Caki2 (cell line): ENCODE results near the gene ITGB2. TPM values are rescaled to one million over a fixed set of nuclear protein-coding genes. Genes with fewer than 3 reads are reported as not detected.

Source experiments
- DNase-seq: peaks from one replicate; pipeline ENCODE4 v3.0.0-alpha.2; 2015; ENCODE audit warnings: low read depth
- in situ Hi-C: cut with HindIII; loops from 2 replicates; pipeline ENCODE4 v1.10.0; 2016; ENCODE audit warnings: low sequenced_read_pairs, low pct_unique_long_range_greater_than_20kb, mixed read lengths
- total RNA-seq: library from RNA; depleted of rRNA; stranded (reverse); fragments of >200 nt; shearing (Covaris generic); gene quantifications from 2 replicates; pipeline ENCODE4 v1.2.3, GENCODE V29; 2014; ENCODE audit warnings: low replicate concordance; rRNA removed

The ITGB2 gene
- total RNA-seq: 11.9 and 12.5 TPM in 2 replicates

DNA sequence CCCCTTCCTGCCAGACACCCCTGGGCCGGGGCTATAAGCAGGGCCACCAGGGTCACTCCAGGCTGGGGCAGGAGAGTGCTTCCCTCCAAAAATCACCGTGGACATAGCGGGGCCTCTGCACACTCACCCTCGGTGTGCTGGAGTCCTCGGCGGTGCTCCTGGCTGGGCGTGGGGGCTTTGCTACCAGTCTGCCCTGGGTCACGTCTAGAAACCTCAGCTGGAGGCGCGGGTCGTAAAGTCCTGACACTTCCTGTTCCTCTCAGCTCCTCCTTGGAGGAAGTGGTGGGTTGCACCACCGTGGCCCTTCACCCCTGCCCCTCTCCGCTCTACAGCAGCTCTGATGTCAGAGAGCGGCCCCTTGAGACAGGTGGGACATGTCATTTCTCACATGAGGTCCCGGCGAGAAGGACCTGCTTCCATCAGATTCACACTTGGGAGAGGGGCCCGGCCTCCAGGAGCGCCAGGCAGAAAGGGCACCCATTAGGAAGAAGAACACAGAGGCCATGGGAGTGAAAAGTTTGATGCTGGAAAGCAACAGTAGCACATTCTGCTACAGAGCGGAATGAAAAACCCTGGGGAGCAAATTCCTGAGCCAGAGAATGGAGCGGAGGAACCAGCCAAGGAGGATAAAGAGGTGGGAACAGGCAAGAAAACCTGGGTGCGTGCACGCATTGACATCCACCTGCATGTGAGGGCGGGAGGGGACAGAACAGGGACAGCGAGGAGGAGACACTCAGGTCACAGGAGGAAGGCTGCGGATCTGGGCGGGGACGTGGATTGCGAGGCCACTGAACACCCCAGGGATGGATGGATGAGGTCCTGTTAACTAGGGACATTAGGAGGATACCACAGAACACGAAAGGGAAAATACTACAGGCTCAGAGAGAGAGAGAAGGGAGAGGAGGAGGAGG is at the start of gene ITGB2:
TSS of gene ITGB2 (minus strand) at position 206 of the 911 bp plus-strand sequence. CDS start 10,117 bp downstream, outside the sequence.
- DNase-seq: no peak
- in situ Hi-C loops: no loop called here

DNA sequence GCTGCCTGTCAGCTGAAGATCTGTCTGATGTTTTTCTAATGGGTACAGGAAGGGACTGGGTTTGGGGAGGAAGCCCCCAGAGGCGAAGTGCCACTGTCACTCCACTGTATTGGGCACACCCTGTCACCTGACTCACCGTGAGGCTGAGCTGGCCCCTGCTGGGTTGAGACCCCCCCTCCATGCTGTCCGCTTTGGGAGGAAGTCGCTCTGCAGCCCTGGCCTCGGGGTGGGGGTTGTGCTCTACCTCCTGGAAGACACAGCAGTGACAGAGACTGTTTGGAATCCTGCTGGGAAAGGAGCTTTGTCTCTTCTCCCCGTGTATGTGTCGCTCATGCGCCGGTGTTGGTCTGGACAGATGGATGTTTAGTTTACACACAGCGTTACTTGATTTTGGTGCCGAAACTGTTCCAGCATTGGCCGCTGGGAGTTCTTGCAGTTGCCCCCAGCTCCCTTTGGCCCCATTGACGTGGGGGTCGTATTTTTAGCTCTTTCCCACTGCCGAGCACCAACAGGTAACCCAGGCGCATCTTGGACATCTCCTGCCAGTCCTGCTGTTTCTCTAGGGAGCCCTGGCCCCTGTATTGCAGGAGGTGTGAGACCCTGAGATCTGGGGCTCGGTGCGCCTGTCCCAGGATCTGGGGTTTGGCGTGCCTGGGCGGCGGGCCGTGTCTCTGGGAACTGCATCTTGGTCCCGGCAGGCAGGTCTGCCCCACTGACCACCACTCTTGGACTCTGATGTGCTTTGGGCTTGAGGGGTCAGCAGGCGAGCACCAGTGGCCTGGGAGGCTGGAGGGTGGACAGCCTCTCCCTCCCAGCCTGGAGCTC is 49.4 kb upstream of the ITGB2 start:
- no peak for DNase-seq
- in situ Hi-C loops: no loop called here

DNA sequence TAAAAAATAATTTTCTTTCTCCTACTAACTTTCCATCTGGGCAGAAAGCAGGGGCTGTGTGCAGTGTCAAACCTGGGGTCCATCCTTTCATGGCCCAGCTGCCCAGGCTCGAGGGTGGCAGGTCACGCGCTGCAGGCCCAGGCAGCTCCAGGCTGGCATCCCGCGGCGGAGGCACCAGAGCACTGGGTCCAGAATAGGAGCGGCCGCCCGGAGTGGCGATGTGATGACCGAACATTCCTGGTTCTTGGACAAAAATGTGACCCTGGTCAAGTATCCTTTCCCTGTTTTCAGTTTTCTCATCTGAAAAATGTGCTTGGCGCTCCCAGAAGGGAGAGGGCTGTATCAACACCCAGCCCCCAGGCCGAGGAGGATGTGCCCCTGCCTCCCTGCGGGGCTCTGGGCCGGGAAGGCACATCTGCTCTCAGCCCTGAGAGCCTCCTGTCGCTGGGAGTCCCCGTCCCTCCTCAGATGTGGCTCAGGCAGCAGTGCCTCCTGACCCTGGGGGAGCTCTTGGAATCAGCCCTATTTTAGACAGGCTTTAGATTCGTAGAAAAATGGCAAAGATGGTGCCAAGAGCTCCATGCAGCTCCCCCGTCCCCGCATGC is 48.5 kb upstream of the ITGB2 start:
- in situ Hi-C loops: no loop called here
- DNase-seq: no peak

DNA sequence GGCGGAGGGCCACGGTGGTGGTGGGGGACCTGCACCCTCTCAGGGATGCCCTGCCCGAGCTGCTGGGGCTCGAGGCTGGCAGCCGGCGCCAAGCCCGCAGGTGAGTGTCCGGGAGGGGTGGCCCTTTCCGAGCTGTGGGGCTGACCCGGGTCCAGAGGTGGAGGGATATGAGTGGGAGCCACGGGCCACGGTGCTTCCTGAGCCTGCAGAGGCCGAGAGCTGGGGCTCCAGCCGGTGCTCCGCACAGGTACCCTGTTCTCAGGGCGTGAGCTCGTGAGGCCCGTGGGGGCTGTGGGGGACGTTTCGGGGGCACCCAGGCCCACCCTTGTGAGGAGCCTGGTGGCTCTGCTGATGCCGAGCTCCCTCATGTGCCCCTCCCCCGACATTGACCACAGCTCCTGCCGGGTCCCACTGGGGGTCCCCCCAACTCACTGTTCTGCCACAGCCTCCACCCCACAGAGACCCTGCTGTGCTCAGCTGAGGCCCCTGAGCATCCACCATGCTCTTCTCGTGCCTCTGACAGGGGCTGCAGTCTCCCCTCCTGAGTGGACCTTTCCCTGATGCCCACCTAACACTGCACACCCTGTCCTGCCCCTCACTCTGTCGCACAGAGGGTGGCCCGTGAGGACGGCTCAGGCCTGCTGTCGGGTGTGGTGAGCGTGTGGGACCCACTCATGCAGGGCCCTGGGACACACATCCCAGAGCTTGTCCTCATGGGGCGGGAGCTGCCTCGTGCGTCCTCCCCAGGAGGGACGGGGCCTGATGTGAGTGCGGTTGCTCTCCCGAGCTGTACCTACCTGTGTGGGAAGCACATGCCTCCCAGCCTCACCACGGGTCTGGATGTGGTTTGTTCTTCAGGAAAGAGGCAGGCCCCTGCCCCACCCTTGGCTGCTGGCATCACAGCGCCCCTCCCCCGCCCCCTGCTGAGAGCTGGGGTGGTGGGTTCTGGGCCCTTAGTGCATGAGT is 46.7 kb upstream of the ITGB2 start:
- no peak for DNase-seq
- in situ Hi-C loops: no loop called here

DNA sequence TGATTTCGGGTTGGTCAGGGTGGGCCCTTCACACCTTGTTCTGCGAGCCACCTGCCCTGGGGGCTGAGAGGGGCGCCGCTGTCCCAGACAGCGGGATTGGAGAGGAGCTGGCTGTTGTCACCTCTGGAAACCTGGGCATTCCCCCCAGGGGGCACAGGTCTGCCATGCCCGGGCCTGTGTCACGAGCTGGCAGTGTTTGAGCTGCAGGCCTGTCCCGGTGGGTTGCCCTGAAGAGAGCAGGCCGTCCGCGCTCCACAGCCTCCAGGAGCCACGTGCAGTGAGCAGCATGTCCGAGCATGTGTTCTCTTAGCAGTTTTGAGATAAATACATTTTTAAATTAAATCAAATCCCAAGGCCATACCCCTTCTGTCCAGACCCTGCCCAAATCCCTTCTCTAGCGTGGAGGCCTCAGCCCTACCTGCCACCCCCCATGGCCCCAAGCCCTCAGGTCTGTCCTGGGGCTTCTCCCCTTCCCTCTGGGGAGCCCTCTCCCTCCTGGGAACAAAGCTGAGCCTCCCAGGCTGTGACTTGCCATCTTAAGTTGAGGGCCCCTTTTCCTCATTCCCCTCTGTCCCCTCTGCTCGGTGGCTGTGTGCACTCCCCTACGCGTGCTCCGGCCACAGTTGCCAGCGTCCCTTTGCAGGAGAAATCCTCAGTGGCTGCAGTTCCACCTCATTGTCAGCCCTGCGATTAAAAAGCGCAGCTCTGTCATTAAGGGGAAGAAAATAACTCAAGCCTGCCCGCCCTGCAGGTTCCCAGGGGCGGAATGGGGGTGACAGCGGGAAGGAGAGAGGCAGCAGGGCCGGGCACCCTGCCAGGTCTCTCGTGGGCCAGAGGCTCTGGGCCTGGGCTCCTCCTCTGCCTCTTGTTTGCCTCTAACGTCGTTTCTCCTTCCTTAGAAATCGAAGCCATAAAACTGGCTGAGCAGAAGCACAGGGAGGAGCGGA is 45.7 kb upstream of the ITGB2 start:
- no peak for DNase-seq
- in situ Hi-C loops: no loop called here

DNA sequence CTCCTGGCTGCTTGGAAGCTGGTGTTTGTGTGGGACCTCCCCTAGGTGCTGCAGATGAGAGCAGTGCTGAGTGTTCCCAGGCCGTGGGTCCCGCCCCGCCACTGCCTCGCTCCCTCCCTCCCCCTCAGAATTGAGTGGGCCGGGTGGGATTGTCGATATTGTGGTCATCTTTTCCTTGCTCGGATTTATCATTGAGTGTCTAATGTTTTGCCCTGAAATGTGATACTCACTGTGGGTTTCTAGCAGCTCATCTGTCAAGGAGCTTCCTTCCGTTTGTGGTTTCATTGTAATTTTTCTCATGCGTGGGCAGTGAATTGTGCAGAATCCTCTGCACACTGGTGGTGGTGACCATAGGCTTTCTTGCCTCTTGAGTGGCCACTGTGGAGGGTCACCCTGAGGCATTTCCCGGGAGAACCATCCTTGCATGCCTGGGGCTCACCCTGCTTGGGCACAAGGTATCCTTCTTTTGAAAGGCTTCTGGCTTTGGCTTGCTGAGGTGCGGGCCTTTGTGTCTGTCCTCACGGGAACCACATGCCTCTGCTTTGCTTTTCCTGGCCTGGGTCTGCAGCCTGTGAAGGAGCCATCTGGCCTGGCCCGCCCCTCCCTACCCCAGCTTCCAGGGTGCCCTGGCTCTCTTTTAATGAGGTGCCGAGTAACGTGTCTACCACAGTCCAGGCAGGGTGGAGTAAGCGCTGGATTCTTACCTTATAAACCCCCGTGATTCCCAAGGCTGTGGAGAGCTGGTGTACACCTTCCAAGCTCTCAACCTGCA is 44.7 kb upstream of the ITGB2 start:
- in situ Hi-C loops: no loop called here

DNA sequence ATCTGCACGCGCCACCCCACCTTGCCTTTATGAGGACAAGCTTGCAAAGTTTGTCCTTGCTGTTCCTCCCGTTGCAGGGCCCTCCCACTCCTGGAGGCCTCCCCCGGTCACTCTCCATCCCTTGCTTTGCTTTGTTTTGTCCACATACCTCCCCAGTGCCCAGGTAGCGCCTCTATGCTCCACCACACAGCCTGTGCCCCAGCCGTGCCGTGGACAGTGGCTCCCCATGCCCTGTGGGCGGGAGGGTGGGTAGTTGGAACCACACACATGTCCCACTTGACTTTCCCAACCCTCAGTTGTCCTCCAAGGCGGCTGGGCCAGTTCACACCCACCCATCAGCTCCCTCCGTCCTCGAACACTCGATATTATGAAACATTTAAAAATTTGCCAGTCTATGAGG is 43.7 kb upstream of the ITGB2 start:
- in situ Hi-C loops: no loop called here
- DNase-seq: no peak

More for the DNA sequence above, 44.7 kb upstream of the ITGB2 start:
- DNase-seq: no peak

DNA sequence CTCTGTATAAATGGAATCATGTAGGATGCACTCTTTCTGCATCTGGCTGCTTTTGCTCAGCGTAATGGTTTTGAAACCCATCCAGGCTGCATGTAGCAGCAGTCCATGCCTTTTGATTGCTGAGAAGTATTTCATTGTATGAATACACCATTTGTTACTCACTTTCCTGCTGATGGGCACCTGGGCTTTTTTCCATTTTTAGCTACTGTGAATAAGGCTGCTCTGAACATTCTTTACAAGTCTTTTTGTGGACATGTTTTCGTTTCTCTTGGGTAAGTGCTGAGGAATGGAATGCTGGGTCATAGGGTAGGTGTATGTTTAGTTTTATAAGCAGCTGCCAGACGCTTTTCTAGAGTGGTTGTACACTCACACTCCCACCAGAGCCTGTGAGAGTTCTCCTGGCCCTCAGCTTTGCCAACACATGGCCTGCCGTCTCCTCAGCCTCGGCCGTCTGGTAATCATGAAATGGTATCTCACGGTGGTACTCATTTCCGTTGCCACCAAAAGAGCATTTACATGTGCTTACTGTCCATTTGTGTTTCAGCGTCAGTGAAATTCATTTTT is 41.8 kb upstream of the ITGB2 start:
- no peak for DNase-seq
- in situ Hi-C loops: no loop called here

DNA sequence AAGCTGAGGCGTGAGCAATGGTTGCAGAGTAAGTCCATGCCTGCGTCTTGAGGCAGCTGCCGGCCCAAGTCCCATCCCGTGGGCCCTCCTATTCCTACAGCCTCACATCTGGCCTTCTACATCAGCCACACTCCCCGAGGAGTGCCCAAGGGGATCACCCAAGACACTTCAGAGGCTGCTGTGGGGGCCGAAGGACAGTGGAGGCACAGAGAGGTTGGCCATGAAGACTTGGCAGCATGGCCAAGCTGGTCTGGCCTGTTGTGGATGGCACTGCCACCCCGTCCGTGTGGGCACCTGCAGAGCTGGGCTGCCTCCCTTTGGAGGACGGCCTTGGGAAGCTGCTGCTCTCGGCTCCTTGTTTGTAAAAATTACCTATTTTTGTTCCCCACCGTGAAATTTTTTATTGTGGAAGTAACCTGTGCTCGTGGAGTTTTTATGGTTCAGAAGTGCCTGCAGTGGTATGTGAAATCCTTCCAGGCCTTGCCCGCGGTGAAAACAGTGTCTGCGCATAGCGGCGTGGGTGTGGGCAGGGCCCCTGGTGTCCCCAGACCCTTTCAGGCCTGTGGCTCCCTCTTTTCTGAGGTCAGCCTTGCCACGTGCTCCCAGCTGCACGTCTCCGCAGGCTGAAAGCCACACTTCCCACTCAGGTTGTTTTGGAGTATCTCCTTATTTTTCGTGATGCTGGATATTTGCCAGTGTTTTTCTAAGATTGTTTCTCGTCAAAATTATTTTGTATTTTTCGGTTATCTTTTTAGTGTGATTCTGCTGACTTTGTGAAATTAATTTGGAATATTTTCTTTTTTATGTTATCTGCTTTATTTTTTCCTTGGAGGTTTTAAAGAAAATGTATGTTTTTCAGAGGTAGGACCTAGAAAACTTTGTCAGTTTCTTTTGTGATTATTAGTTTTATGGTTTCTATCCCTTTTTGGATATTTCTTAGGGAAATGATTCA is 39.7 kb upstream of the ITGB2 start:
- DNase-seq: no peak
- in situ Hi-C loops: no loop called here

DNA sequence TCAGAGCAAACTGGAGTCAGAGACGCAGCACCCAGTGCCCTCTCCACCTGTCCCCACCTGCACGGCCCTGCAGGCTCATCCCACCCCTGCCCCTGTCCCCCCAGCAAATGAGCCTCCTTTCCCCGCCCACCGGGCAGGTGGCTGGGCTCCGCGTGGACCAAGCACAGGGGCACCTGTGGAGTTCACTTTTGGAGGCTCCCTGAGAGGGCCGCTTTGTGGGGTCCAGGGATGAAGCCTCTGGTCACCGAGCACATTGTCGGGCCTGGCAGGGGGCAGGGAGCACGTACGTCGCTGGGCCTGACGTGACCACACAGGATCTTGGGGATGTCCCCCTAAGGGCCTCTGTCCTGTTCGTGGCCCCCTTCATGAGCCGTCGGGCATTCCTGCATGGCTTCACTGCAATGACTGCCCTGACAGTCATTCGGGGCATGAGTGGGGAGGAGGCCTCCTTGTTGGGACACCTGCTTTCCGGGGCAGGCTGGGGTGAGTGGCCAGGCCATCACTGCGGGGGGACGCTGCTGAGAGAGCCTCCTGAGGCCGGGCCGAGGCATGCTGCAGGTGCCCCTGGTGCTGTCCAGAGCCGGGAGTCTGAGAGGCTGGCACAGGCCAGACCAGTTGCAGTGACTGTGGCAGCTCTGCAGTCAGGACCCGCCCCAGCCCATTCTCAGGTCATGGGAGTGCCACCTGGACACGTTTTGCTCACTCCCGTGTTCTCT is 38.8 kb upstream of the ITGB2 start:
- in situ Hi-C loops: no loop called here
- no peak for DNase-seq

DNA sequence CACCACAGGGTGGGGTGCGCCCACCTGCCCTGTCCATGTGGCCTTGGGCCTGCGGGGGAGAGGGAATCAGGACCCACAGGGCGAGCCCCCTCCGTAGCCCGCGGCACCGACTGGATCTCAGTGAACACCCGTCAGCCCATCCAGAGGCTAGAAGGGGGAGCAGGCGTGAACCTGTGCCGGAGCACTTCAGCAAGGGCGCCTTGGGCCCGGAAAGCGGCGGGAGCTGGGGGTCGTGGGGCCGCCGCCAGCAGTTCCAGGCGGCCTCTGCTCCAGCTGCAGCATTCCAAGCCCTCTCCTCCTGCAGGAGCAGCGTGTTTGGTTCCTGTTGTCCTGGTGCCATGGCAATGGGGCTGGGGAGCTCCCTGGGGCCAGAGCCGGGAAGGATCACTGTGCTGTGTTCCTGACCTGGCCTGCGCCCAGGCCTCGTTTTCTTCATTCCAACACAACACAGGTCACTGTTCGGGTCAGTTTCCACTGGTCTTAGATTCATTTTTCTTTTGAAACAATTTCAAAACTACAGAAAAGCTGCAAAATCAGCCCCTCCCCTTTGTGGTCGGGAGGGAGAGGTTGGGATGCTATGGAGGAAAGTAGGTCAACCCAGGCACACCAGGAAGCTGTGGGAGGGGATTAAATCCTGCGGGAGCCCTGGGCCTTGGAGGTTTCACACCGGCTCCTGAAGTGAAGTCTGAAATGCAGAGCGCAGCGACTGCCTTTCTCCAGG is 37.9 kb upstream of the ITGB2 start:
- in situ Hi-C loops: no loop called here

DNA sequence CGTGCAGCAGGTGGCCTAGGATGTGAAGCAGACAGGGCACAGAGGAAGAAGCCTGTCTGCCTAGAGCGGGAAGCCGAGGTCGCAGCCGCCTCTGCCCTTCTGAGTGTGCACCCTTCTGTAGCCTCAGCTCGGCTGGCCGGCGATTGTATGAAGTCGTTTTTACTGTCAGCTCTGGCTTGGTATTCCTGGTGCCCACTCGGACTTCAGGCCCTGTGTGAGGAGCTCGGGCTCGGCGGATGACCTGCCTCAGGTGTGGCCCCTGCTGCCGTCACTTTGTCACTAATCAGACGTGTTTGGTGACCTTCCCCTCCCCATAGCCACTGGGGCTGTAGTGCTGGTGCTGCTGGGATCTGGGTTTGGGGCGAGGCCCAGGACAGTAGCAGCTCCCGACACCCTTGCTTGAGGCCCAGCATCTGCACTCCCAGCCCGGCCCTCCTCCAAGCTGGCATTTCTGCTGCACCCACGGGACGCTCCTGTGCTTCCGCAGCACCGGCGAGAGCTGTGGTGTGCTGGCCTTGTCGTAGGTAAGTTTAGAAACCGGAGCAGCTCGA is 37.3 kb upstream of the ITGB2 start:
- in situ Hi-C loops: no loop called here
- DNase-seq: no peak

More for the DNA sequence above, 37.9 kb upstream of the ITGB2 start:
- no peak for DNase-seq

DNA sequence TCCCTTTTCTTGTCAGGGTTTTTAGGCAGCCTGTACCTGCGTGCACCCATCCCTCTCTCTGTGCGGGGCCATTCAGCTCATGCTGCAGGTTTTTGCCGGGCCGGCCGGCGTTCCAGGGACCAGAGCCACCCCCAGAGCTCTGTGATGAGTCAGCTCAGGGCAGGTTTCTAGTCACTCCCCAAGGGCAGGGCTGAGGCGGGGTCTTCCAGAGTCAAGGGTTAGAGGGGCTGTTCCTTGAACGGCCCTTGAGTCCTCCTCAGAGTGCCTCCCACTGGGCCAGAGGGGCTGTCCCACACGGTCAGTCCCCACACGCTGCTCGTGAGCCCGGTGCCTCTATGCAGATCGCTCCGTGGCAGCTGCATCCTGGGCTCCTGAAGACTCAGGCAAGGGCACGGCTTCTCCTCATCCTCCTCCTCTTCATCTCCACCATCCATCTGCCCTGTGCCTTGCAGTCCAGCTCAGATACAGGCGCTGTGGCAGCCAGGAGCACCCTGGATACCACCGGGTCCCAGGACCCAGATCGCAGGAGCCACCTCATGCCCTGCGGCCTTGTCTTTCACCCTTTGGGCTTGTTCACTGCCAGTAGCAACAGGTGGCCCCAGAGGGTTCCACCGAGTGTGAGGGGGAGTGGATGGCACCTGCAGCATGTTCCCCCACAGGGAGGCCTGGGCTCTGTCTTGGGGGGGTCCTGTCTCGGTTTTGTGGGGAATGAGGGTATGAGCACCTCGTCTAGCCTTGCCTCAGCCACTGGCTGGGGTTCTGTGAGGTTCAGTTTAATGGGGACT is 36.5 kb upstream of the ITGB2 start:
- DNase-seq: no peak
- in situ Hi-C loops: no loop called here
